ENCODE data around the gene KCND3. TPM values are rescaled to one million over a fixed set of nuclear protein-coding genes. Genes with fewer than 3 reads are reported as not detected.

KCND3 gene
- total and polyA plus RNA-seq, 2 donors (not counting 3 experiments of a cell fraction or from before 2014, with no cell fraction given): 0.03 TPM; not detected in 1

DNA sequence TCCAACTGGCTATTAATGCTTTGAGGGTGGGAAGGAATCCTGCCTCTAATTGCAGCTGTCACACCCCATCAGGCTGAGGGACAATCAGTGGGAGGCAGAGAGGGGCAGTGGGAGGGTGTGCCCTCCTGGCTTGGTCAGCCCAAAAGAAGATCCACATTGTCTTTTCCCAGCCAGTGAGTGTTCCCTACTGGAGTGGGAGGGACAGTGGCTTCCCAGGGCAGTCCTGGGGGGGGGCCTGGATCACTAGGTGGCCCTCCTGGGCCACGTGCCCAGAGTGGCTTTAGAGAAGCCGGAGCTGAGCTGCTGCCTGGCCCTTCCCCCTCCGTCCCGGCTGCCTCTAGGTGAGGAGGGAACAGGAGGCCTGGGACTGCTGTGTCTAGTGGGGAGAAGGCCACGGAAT, 264.3 kb downstream of the KCND3 start:
- Histone ChIP-seq H3K27me3 (ENCODE audit: control insufficient read depth in 2 of 2, insufficient read depth in 2 of 2, low read length in 2 of 2) (no peaks in the 10 kb centered on the region), H3K4me3 (replicated peaks in 1 of 3; ENCODE audit: insufficient read depth in 1 of 3, low read depth in 1 of 3, low read length in 3 of 3) (no peak overlapping the region), H3K4me1 (ENCODE audit: control insufficient read depth, extremely low read depth, insufficient read depth, low read length) (peaks cover under 1% of the 10 kb centered on the region), H3K36me3 (ENCODE audit: control insufficient read depth in 2 of 2, extremely low read depth in 1 of 2, insufficient read depth in 2 of 2, low read length in 2 of 2) (no peaks in the 10 kb centered on the region), H3K79me2 (ENCODE audit: control insufficient read depth, insufficient read depth, low read length) (no peaks in the 10 kb centered on the region), H3K27ac (ENCODE audit: insufficient read depth, low read depth, low read length) (no peak overlapping the region), H3K9ac (replicated peaks; ENCODE audit: extremely low read depth, insufficient read depth, low read length) (no peak overlapping the region), H4K20me1 (replicated peaks; ENCODE audit: control insufficient read depth, extremely low read depth, insufficient read depth, low read length) (no peaks in the 10 kb centered on the region), H2AFZ (ENCODE audit: low read depth, low read length) (no peak overlapping the region), H3K4me2 (ENCODE audit: insufficient read depth, low read length) (no peak overlapping the region), H3K9me3 (replicated peaks; ENCODE audit: control insufficient read depth, insufficient read depth, low read length) (no peaks in the 10 kb centered on the region), H3K9me1 (replicated peaks; ENCODE audit: control insufficient read depth, extremely low read depth, insufficient read depth, low read length) (no peaks in the 10 kb centered on the region)
- no peak for DNase-seq (ENCODE audit: low read depth, low spot score)
- no TSS peak for BruUV-seq (replicated peaks)
- intact Hi-C loops (cut with micrococcal nuclease): no loop called here
- dilution Hi-C loops (cut with MboI; ENCODE audit: extremely low pct_ligation_motif_present, low sequenced_read_pairs): no loop called here
- ChIA-PET CTCF (interaction anchor here (0.9 to 1.4 kb wide), 3 partner anchors 11 to 22 kb away, joined by 4 to 5 read pairs (median 4); partner anchors contain the start of gene INKA2), POLR2A (no interaction called here)
- TF ChIP-seq POLR2A (IDR thresholded peaks at IDR 0.05; ENCODE audit: low read depth, low read length) (no peak), POLR2AphosphoS5 (IDR thresholded peaks at IDR 0.05; ENCODE audit: insufficient read depth, low read depth, low read length) (no peak), EZH2 (IDR thresholded peaks at IDR 0.05; ENCODE audit: borderline replicate concordance, low read depth, low read length, severe bottlenecking) (no peak), JUN (IDR thresholded peaks at IDR 0.05; ENCODE audit: borderline replicate concordance, insufficient read depth, insufficient read length, low read depth) (no peak), MYC (IDR thresholded peaks at IDR 0.05; ENCODE audit: low read depth, low read length) (no peak), GATA2 (IDR thresholded peaks at IDR 0.05; ENCODE audit: insufficient read depth, insufficient read length, low read depth, low read length) (no peak), FOS (IDR thresholded peaks at IDR 0.05; ENCODE audit: borderline replicate concordance, insufficient read depth, low read length) (no peak)
- TF ChIP-seq, protein P1, sequence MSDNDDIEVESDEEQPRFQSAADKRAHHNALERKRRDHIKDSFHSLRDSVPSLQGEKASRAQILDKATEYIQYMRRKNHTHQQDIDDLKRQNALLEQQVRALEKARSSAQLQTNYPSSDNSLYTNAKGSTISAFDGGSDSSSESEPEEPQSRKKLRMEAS (IDR thresholded peaks at IDR 0.05; ENCODE audit: insufficient read depth, insufficient read length): no peak
- TF ChIP-seq, protein P2, sequence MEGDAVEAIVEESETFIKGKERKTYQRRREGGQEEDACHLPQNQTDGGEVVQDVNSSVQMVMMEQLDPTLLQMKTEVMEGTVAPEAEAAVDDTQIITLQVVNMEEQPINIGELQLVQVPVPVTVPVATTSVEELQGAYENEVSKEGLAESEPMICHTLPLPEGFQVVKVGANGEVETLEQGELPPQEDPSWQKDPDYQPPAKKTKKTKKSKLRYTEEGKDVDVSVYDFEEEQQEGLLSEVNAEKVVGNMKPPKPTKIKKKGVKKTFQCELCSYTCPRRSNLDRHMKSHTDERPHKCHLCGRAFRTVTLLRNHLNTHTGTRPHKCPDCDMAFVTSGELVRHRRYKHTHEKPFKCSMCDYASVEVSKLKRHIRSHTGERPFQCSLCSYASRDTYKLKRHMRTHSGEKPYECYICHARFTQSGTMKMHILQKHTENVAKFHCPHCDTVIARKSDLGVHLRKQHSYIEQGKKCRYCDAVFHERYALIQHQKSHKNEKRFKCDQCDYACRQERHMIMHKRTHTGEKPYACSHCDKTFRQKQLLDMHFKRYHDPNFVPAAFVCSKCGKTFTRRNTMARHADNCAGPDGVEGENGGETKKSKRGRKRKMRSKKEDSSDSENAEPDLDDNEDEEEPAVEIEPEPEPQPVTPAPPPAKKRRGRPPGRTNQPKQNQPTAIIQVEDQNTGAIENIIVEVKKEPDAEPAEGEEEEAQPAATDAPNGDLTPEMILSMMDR (IDR thresholded peaks at IDR 0.05; ENCODE audit: extremely low read depth in 1 of 2, insufficient read depth in 1 of 2, low read depth in 1 of 2, low read length in 2 of 2): no peak
- no peak for FAIRE-seq

Data from endothelial cell of umbilical vein (primary cell).